Heart right ventricle (tissue), 16 donors: ENCODE data around the gene METTL9. TPM values are rescaled to one million over a fixed set of nuclear protein-coding genes. Genes with fewer than 3 reads are reported as not detected.
"Not testable (repeated sequence)": the region's sequence is repeated elsewhere in the genome, so short reads cannot be mapped to it uniquely, and the experiment has no call there.

Experiments
- ATAC-seq, 8 donors: fragments of 200-7000 bp; cut with Tn5 transposase; one replicate each; pipeline ENCODE4 v1.9.1; 2020; ENCODE audit warnings: mild to moderate bottlenecking in 8 of 8, moderate library complexity in 8 of 8, moderate number of reproducible peaks in 1 of 8
- DNase-seq, 2 donors: peaks; one replicate each; pipeline ENCODE4 v3.0.0-alpha.2; 2020
- H3K27ac ChIP-seq, 10 donors: fragments of 200-600 bp; sonication (generic) in 2 of 10; one replicate each; pipeline versions ENCODE4 v1.5.0 to v1.8.0; 2020 to 2022; ENCODE audit warnings: mild to moderate bottlenecking in 3 of 10
- H3K27me3 ChIP-seq, 7 donors: fragments of 200-600 bp; one replicate each; pipeline ENCODE4 v1.8.0; 2021 to 2022; ENCODE audit warnings: mild to moderate bottlenecking in 2 of 7
- H3K36me3 ChIP-seq, 9 donors: fragments of 200-600 bp; sonication (generic) in 1 of 9; one replicate each; pipeline versions ENCODE4 v1.5.0 to v1.8.0; 2020 to 2022; ENCODE audit warnings: mild to moderate bottlenecking in 2 of 9
- H3K4me1 ChIP-seq, 9 donors: fragments of 200-600 bp; sonication (generic) in 1 of 9; one replicate each; pipeline versions ENCODE4 v1.5.0 to v1.8.0; 2020 to 2022; ENCODE audit warnings: mild to moderate bottlenecking in 4 of 9
- H3K4me3 ChIP-seq, 10 donors: fragments of 200-600 bp; sonication (generic) in 2 of 10; one replicate each; pipeline versions ENCODE4 v1.5.0 to v1.8.0; 2020 to 2022; ENCODE audit warnings: mild to moderate bottlenecking in 7 of 10, moderate library complexity in 2 of 10
- H3K9me3 ChIP-seq, 11 donors: fragments of 200-600 bp in 10 of 11; sonication (generic) in 2 of 11; one replicate each; pipeline versions ENCODE4 v1.5.0 to v1.8.0; 2013 to 2022; ENCODE audit warnings: mild to moderate bottlenecking in 2 of 11, control low read depth in 1 of 11, moderate library complexity in 1 of 11
- whole genome bisulfite sequencing, 2 donors: extraction: QIAGEN DNeasy Blood & Tissue Kit; methylation state at CpG; one replicate each; pipeline ENCODE4 v1.1.7; 2013; ENCODE audit warnings: inconsistent platforms in 1 of 2; 5-methylcytosine and 5-hydroxymethylcytosine counted together
- intact Hi-C, 10 donors: fragments of 100-400 bp; cut with DNase I; formaldehyde crosslinking; loops; one replicate each; pipeline versions ENCODE4 v1.11.1 to v1.14.2; 2022
- polyA plus RNA-seq, 2 donors: library from polyadenylated mRNA; stranded (reverse); fragments of 200-250 nt; gene quantifications; one replicate each; pipeline ENCODE4 v1.2.3, GENCODE V29; 2013
- total RNA-seq, 10 donors: library from RNA; stranded (reverse); fragmentation: NEBNext Ultra II Directional in 3 of 10; extraction: Animal tissue kit (Norgen Biotek cat#: 25700) in 3 of 10; gene quantifications; one replicate each; pipeline versions ENCODE4 v1.2.1 to v1.2.4, GENCODE V29; 2021 to 2023
- TF ChIP-seq, protein P1 (sequence below), 9 donors: fragments of 200-600 bp; sonication (generic) in 2 of 9; IDR thresholded peaks; one replicate each; pipeline versions ENCODE4 v1.5.0 to v1.8.0; 2021 to 2022; ENCODE audit warnings: antibody characterized with exemption in 9 of 9, mild to moderate bottlenecking in 5 of 9, moderate library complexity in 1 of 9
- donor health status: Arrhythmogenic right ventricular cardiomyopathy.
- donor health status: ischemic (EF 13 %, LVEDD 7.1; RV severe dilation, severe dysfunction).
- donor health status: healthy with polysubstance abuse.
- donor health status: DM: no; HTN: yes; CAD: no.
- donor health status: DM: no; HTN: no; CAD: no.
- donor health status: ischemic (EF 25% LVEDD 6.9; RV normal size, moderate dysfunction).
- donor health status: ischemic (EF 25% LVEDD 5.7; RV mildly dilated, moderate dysfunction).
- donor health status: healthy.
- donor health status: DM: yes; HTN: yes; CAD: no.
- donor health status: Ischemic cardiomyopathy.
- donor health status: ischemic (EF 35%, LVEDD 5.7; RV mildly dilated, moderate dysfunction).
- donor health status: nonischemic (EF 11% LVEDD 7.7; RV severe dilation, severe dysfunction).
- donor health status: DM: yes; HTN: yes; CAD: no.
- donor health status: PGD.
- donor health status: ischemic (EF 29% LVEDD 5.4; RV normal size, mild dysfunction).
- donor health status: nonischemic (EF 23%, LVEDD 6.1; RV moderate dilation, normal function).

Gene METTL9
- total and polyA plus RNA-seq, 12 donors: 11.9 to 66.0 (median 51.4) TPM

DNA sequence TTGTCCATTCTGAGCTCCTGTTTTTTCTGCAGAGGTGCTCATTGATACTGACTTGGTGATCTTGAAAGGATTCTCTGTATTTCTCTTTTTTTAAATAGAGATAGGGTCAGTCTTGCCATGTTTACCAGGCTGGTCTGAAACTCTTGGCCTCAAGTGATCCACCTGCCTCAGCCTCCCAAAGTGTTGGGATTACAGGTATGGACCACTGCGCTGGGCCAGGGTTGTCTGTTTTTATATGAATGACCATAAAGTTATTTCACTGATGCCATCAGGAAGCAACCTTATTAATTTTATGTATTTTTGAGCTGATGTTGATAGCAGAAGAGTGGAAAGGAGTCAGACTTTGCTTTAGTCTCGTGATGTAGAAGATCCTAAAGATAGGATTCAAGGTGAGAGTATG is 35.7 kb upstream of the METTL9 start:
- Histone ChIP-seq H3K9me3 (no peaks in the 10 kb centered on the region), H3K4me3 (no peak overlapping the region), H3K27ac (no peak overlapping the region), H3K4me1 (peaks cover 0 to 5% (median 0%) of the 10 kb centered on the region in 9 donors), H3K36me3 (no peaks in the 10 kb centered on the region), H3K27me3 (no peaks in the 10 kb centered on the region)
- 93 to 97% methylated on average over 2 of the region's 2 CpGs for WGBS, 2 donors
- ATAC-seq (no peak), DNase-seq (no peak)
- intact Hi-C loops: loop anchor here in 3 of 10 donors (10.0 kb wide), 4 partner anchors 59 to 409 kb away; partner anchors contain the start of genes DNAH3 (in 1 of the 3) and LDAF1 (in 1 of the 3)
- TF ChIP-seq, protein P1, sequence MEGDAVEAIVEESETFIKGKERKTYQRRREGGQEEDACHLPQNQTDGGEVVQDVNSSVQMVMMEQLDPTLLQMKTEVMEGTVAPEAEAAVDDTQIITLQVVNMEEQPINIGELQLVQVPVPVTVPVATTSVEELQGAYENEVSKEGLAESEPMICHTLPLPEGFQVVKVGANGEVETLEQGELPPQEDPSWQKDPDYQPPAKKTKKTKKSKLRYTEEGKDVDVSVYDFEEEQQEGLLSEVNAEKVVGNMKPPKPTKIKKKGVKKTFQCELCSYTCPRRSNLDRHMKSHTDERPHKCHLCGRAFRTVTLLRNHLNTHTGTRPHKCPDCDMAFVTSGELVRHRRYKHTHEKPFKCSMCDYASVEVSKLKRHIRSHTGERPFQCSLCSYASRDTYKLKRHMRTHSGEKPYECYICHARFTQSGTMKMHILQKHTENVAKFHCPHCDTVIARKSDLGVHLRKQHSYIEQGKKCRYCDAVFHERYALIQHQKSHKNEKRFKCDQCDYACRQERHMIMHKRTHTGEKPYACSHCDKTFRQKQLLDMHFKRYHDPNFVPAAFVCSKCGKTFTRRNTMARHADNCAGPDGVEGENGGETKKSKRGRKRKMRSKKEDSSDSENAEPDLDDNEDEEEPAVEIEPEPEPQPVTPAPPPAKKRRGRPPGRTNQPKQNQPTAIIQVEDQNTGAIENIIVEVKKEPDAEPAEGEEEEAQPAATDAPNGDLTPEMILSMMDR (IDR thresholded peaks at IDR 0.05): no peak

DNA sequence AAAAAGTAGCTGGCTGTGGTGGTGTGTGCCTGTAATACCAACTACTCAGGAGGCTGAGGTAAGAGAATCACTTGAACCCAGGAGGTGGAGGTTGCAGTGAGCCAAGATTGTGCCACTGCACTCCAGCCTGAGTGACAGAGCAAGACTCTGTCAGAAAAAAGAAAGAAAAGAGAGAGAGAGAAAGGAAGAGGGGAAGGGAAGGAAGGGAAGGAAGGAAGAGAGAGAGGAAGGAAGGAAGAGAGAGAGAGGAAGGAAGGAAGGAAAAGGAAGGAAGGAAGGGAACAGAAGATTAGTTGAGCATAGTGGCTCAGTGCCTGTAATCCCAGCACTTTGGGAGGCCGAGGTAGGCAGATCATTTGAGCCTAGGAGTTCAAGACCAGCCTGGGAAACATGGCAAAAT is 35.0 kb upstream of the METTL9 start:
- H3K4me1 ChIP-seq, DNase-seq, H3K4me3 ChIP-seq, H3K27ac ChIP-seq, H3K36me3 ChIP-seq, H3K27me3 ChIP-seq, ATAC-seq, H3K9me3 ChIP-seq: not testable (repeated sequence)
- WGBS, 2 donors: 66 to 79% methylated on average over 1 of the region's 1 CpG
- intact Hi-C loops: loop anchor here in 3 of 10 donors (10.0 kb wide), 4 partner anchors 60 to 410 kb away; partner anchors contain the start of genes DNAH3 (in 1 of the 3) and LDAF1 (in 1 of the 3)

DNA sequence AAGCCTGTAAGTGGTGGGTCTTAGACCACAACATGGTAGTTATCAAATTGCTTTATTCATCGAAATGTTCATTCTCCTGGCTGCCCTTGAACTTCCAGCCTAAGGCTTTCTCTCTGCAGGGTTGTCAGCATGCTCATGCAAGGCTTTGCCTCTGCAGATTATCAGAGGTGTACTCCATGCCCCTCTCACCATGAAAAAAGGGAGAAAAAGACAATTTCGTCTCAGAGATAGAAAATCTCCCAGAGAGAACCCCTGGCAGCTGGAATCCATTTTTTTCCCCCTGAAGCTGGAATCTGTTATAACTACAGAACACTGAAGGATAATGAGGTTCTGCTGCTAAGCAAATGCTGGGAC is 33.9 kb upstream of the METTL9 start:
- Histone ChIP-seq H3K27me3 (peaks cover 0 to 3% (median 0%) of the 10 kb centered on the region in 7 donors), H3K9me3 (no peaks in the 10 kb centered on the region), H3K4me1 (peaks cover 0 to 5% (median 0%) of the 10 kb centered on the region in 9 donors), H3K36me3 (no peaks in the 10 kb centered on the region), H3K27ac (no peak overlapping the region), H3K4me3 (no peak overlapping the region)
- ATAC-seq (no peak), DNase-seq (no peak)
- intact Hi-C loops: loop anchor here in 3 of 10 donors (5.0 to 10.0 kb wide), 5 partner anchors 61 to 1127 kb away; partner anchors contain the start of genes DNAH3 (in 1 of the 3) and LDAF1 (in 1 of the 3)
- TF ChIP-seq, protein P1 (IDR thresholded peaks at IDR 0.05): no peak
- 81 to 86% methylated on average over 2 of the region's 2 CpGs for WGBS, 2 donors

DNA sequence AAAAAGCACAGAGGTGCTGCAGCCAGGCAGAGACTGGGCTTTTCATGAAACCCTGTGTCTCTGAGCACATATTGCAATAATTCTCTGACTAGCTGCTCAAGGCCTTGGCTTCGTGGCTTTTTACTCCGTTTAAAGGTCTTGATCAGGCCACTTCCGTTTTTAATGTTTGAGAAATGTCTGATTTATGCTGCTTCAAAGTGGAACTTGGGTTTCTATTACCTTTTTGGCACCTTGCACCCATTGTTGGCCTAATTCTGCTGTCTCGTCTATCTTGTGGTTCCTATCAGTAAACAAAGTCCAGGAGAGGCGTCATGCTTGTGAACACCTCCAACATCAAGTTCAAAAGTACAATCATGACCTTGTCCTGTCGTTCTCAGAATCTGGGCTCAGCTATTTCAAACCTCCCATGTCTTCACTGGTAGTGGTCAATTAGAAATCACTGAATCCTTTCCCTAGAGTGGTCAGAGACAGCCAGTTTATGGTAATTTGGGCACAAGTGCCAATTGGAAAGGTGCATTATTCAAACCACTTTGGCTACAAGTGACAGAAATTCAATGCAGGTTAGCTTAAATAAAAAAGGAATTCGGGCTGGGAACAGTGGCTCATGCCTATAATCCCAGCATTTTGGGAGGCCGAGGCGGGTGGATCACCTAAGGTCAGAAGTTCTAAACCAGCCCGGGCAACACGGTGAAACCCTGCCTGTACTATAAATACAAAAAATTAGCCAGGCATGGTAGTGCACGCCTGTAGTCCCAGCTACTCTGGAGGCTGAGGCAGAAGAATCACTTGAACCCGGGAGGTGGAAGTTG is 33.3 kb upstream of the METTL9 start:
- ATAC-seq (no peak), DNase-seq (no peak)
- peaks cover 0 to 8% (median 0%) of the 10 kb centered on the region in 7 donors for H3K27me3 ChIP-seq
- TF ChIP-seq, protein P1 (IDR thresholded peaks at IDR 0.05): no peak
- H3K27ac ChIP-seq: no peak overlapping the region
- no peak overlapping the region for H3K4me3 ChIP-seq
- peaks cover 0 to 5% (median 0%) of the 10 kb centered on the region in 9 donors for H3K4me1 ChIP-seq
- no peaks in the 10 kb centered on the region for H3K36me3 ChIP-seq
- intact Hi-C loops: loop anchor here in 3 of 10 donors (5.0 to 10.0 kb wide), 5 partner anchors 61 to 1126 kb away; partner anchors contain the start of genes DNAH3 (in 1 of the 3) and LDAF1 (in 1 of the 3)
- H3K9me3 ChIP-seq: no peaks in the 10 kb centered on the region
- WGBS, 2 donors: 81 to 83% methylated on average over 13 of the region's 13 CpGs
